Activated CD8-positive, alpha-beta memory T cell treated with anti-CD3 and anti-CD28 coated beads, Interleukin-2, amount 50 U/mL, for 4 hours (primary cell): Measurements from ENCODE around the gene XAF1.
"Not testable (repeated sequence)": the region's sequence is repeated elsewhere in the genome, so short reads cannot be mapped to it uniquely, and the experiment has no call there.

Experiments used
- DNase-seq: peaks from one replicate; pipeline ENCODE4 v3.0.0-alpha.2; 2020

The XAF1 gene

DNA sequence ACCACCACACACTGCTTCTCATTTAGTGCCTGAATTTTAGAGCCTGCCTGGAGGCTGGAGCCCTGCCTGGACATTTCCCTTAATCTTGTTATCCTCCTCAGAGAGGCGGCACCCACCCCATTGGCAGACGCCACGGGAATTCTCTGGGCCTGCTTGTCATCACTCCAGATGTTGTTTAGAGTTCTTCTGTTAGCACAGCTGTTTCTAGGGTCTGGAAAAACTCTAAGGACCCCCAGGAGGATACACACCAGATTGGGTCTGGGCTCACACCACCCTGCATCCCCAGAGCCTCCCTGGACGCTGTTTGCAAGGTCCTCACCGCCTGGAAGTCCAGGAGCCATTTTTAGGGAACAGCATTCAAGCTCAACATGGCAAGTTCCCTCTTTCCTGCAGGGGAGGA is 565 bp upstream of the XAF1 start:
- DNase-seq, result no peak

DNA sequence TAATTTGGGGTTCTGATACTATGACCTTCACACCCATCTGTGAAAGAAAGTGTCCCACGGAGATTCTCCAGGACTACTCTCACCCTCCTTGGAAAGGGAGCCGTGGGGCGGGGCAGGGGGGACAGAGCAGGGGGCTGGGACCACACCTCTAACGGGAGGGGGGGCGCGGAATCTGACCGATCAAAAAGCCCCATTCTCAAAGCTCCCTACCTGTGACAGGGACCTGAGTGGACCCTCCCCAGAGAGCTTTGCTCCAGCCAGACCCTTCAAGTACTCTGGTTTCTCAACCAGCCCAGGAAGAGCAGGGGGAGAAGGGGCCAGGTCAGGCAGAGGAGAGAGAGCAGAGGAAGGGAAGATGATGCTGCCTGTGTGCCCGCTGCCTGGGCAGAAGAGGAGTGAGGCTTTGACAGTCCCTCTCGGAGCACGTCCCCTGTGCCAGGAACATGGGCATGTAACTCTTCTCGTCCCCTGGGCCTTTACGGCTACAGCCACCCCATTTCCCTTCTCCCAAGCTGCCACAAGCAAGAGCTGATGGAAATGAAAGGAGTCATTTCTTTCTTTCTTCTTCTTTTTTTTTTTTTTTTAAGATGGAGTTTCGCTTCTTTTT is 682 bp downstream of the XAF1 start:
- no peak for DNase-seq

DNA sequence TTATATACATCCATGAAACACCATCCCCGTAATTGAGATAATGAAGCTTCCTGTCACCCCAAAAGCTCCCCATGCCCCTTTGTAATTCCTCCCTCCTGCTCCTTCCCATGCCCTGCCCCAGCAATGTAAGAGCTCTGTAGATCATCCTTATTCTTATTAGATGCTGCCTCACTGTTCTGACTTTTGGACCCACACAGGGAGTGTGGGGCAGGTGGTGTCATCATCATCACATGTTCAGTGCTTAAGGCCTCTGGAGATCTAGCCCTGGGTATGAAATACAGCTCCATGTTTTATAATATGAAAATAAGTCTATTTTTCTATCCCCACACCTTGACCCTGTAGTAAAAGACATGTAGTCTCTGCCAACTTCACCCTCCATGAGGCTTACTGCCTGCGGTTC is 1.9 kb downstream of the XAF1 start:
- no peak for DNase-seq

DNA sequence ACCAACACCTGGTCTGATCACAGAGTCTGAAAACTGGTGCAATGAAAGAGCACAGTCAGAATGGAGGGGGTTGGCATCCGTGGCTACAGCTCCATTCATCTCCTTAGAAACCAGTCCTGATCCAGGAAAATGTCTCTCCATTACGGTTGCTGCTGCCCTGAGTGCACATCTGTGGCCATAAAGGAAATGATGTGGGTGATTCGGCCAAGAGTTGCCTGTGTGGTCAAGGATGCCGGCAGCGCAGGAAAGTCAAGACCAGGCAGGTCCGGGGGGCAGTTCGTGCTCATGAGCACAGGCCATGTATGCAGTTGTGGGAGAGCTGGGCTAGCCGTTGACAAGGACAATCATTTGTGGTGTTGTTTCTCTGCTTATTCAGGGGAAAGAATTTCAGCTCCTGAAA is 5.9 kb downstream of the XAF1 start:
- DNase-seq, result no peak

DNA sequence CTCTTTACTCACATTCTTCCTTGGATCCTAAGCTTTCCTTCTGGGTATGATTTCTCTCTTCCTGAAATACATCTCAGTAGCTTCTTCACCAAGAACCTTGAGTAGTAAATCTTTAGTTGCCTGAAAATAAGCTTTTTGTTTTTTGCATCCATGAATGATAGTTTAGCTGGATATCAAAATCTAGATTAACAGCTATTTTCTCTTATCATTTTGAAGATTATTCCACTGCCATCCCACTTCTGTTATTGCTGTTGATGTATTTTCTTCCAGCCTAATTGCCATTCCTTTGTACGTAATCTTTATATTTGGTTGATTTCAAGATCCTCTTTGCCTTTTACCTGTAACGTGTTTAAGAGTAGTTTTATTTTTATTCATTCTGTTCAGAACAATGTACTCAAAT is 12.6 kb downstream of the XAF1 start:
- DNase-seq, result no peak

DNA sequence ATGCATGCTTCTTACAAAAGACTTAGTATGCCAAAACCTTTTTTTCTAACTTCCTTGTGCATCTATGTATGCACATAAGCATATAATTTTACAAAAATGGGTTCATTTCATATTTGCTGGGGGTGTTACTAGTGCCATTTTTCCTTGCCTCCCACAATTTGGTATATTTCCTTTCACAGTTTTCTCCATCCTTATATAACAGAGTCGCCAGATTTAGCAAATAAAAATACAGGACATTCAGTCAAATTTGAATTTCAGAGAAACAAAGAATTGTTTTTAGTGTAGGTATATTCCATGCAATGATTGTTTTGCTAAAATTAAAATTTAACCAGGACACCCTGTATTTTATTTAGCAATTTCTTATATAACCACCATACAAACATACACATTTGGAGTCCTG is 16.2 kb downstream of the XAF1 start:
- DNase-seq, result no peak

DNA sequence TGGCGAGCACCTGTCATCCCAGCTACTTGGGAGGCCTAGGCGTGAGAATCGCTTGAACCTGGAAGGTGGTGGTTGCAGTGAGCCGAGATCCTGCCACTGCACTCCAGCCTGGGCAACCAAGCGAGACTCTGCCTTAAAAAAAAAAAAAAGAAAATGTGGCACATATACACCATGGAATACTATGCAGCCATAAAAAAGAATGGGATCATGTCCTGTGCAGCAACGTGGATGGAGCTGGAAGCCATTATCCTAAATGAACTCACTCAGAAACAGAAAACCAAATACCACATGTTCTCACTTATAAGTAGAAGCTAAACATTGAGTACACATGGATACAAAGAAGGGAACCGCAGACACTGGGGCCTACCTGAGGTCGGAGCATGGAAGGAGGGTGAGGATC is 19.1 kb downstream of the XAF1 start:
- not testable (repeated sequence) for DNase-seq

DNA sequence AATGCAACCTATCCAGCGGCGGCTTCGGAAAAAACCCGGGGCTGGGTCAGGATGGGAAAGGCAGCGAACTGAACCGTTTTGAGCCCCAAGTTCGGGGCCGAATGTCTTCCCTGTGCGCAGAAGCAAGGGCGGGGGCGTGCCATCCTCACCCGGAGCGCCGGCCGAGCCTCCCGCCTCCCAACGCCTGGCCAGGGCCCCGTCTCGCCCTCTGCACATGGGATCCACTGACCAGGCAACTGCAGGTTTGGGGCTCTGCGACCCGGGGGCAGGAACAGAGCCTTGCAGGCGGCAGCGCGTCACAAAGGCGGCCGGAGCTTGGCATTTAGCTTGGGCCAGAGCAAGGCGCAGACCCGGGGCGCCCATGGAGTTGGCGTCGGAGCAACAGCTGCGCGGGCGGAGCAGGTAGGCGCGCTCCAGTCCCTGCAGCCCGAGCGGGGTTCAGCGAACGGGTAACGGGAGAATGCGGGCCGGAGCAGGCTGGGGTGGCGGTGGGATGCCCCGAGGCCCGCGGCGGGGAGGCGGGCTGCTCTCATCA is 20.1 kb downstream of the XAF1 start, which contains the start of gene FBXO39:
Gene FBXO39, plus strand, starts transcription at position 345 of the 535 bp plus-strand sequence. CDS start 3,654 bp downstream, outside the sequence.
- DNase-seq, result no peak

DNA sequence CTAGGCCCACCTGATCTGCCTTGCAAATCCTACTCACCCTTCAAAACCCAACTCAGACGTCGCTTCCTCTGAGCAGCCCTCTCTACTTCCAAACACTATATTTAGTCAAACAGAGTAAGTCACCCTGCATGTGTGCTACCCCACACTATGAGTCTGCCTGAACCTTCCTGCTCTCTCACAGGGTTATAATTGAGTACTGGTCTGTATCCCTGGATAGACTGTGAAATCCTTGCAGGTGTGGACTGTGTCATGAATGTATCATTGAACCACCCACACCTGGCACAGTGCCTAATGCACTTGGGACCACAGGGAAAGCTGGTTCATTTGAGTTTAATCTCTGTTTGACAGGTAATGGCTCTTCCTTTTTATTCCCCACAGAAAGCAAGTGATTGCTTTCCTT is 23.6 kb downstream of the XAF1 start:
- no peak for DNase-seq

DNA sequence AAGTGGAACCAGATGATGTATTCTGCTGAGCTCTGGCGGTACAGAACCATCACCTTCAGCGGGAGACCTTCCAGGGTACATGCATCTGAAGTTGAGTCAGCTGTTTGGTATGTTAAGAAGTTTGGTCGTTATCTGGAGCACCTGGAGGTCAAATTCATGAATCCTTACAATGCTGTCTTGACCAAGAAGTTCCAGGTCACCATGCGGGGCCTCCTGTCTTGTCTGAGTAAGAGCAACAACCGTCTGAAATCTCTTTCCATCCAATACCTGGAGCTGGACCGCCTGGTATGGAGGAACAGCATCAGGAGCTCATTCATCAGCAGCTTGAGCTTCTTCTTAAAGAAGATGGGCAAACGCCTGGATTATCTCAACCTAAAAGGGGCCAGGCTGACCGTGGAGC is 24.2 kb downstream of the XAF1 start:
- no peak for DNase-seq

DNA sequence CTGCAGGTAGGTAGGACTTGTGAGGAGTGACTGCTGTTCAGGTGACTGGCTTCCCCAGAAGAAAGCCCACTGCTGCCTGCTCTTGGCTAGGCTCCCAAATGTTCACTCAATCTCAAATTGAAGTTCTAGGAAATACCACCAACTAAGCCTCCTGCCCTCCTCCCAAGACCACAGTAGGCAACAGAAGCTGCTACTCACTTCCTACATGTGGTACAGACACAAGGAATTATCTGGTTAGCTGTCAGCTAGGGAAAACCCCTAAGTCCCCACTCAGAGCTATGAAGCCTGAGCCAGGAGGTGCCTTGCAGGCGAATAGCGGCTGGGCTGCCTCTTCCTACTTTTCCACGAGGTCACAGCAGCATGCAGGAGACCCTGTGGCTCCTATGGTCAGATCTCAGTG is 25.0 kb downstream of the XAF1 start:
- no peak for DNase-seq

DNA sequence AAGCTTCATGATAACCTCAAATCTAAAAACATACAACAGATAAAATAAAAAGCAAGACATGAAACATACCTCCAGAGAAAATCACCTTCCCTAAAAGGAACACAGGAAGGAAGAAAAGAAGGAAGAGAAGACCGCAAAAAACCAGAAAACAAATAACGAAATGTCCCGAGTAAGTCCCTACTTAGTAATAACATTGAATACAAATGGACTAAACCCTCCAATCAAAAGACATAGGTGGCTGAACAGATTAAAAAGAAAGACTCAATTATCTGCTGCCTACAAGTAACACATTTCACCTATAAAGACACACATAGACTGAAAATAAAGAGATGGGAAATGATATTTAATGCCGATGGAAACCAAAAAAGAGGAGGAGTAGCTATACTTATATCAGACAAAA is 26.4 kb downstream of the XAF1 start:
- no peak for DNase-seq

DNA sequence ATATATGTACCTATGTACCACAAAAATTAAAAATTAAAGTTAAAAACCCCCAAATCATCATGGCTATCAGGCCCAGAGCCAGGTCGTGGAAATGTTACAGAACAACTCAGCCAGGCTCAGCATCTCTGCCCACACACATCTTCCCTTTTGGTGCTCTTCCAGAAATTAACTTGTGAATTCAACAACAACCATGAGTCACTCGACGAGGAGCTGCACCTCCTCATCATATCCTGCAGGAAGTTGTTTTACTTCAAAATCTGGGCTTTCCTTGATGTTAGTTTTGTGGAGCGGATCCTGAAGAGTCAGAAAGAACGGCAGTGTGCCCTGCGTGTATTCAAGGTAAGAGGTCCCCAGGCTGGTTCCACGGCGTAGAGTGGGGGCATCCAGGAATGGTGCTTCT is 30.8 kb downstream of the XAF1 start:
- DNase-seq, result no peak

DNA sequence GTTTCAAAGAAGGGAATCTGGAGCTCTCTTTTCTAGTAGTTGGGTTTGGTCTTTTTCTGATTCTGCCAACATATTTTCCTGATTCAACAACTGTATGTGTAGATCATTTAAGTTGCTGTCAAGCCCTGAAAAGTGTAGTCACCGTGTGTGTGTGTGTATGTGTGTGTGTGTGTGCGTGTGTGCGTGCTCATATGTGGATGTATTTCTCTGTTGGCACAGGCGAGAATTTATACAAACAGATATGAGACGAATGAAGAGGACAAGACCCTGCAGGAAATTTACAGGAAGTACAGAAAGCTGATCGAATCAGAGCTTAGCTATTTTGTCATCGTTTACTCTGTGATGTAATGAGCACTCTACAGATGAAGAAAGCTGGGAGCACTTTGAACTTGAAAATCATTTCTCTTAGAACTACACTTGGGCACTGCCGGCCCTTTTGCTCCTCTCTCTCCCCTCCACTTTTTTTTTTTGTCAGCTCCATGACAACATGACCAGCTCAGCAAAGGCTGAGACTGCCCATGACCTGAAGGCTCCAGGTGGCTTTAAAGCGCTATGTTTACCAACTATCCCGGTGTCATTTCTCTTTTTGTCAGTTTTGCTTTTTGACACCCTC is 31.3 kb downstream of the XAF1 start:
- no peak for DNase-seq

DNA sequence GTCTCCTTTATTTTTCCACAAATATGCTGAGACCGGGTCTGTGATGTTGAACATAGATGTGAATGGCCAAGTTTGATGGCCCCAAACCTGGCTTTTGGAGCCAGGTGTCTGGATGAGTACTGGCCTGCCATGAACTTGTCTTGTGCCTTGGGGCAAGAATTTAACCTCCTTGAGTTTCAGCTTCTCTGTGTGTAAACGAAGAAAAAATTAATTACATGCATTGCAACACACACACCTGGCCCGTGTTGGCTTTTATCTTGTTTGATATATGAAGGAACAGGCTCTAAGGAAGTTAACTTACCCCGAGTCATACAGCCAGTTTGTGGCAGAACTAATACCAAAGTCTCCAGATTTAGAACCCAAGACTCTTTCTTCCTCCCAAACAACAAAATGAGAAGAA is 33.3 kb downstream of the XAF1 start:
- no peak for DNase-seq

DNA sequence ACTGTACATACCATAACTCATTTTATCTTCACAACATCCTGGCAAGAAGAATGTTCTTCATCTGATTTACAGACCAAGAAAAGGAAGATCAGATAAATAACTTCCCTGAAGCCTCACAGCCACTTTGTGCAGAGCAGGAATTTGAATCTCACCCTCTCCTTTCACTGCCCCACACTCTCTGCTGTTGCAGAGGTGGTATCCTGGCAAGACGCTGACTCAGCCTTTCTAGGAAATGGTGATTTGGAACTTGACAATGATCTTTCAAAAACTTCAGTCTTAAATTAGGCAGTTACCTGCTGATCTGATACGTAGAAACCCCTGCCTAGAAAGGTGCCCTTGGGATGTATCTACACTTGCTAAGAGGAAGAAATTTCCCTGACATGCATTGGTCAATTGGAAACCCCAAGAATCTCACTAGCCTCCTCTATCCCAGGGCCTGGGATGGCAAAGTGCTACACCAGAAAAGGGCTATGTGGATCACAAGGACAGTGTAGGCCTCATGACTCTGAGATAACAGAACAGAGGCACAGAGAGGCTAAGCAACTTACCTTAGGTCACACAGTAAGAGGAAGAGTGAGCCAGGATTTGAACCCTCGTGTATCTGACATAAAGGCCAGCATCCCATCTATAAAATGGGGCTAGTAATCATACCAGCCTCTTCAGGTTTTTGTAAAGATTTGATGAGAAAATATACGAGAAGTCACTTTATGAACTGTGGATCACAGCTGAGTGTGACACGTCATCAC is 38.1 kb downstream of the XAF1 start:
- DNase-seq, result no peak

DNA sequence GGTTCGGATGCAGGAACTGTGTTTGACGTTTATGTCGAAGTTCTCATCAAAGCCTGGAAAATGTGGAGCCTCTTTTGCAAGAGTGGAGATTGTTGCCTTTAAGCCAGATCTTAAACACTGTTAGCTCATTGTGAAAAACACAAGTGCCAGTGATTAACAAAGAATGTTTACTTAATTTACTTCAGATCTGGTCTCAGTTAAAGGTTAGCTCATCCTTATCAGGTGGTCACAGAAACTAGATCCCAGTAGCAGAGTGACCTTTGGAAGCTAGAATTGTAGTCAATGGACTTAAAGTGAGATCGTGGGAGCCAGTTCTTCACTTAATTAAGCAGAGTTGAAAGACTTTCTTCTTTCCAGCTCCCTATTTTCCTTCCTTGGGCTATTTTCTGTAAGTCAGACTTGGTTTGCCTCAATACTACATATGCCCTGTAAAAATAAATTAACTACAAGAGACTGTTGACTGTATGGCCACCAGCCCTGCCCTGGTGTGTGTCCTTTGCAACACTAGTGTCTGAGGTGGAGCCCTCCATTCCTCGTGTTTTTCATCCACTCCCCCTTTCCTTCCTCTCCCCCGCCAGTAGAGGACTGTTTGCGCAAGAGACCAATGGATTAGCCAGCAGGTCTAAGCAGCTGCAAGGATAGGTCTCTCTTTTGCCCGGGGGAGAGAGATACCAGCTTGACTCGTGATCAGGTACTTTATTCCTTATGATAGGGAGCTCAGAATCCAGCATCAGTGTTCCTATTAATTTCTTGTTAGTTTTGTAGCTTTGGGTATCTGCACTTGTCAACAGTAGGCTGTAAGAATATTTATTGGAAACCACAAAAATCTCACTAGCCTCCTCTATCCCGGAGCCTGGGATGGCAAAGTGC is 40.4 kb downstream of the XAF1 start:
- DNase-seq, result no peak

DNA sequence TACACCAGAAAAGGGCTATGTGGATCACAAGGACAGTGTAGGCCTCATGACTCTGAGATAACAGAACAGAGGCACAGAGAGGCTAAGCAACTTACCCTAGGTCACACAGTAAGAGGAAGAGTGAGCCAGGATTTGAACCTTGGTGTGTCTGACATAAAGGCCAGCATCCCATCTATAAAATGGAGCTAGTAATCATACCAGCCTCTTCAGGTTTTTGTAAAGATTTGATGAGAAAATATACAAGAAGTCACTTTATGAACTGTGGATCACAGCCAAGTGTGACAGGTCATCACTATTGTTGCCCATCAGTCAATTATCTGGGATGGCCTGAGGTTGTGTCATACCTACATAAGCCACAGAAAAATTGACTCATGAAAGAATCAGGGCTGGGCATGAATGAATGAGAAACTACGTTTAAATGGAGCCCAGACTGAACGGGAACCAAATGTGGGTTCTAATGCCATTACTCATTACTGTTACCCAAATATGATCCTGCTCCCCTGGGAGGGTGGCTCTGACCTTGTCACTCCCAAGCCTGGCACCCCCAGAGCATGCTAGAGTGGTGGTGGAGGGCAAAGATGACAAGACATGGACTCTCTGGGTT is 41.1 kb downstream of the XAF1 start:
- DNase-seq, result no peak

DNA sequence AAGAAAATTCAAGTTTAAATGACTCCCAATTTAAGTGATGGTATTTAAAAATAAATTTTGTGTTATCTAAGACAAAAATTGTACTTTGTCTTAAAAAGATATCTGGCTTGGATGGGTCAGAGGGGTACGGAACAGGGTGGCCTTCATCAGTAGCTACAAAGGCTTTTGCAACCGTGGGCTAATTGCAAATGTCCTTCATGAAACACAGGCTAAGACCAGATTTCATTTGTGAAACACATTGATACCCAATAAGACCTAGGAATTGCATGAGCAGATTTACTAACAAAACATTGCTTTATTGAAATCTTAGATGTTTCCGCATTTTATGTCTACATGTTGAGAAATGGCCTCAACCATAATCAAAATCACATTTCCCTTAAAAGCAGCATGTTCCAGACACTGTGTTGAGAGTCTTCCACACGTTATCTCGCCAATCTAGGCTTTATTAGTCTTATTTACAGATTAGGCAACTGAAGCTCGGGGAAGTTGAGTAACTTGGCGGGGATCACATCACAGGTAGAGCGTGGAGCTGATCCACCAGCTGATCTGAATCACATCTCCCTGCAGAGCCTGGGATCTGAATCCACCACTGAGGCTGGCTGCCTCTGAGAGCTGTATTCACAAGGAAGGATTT is 42.0 kb downstream of the XAF1 start:
- no peak for DNase-seq

DNA sequence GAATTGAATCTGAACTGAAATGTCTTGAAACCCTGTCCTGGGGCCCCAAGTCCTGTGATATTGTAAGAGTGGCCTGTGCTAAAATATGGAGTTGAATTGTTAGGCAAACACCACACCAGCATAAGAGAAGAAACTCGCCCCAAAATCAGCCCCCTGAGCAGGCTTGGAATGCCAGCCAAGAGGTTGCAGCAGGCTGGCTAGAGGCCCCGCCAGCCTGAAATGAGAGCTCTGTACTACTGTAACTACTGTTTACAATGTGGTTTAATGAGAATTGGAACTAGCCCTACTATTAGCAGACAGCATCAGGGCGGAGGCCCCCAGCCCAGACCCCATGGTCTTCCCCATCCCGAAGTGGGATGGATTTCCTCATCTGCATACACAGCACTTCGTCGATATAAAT is 43.9 kb downstream of the XAF1 start:
- DNase-seq, result no peak

DNA sequence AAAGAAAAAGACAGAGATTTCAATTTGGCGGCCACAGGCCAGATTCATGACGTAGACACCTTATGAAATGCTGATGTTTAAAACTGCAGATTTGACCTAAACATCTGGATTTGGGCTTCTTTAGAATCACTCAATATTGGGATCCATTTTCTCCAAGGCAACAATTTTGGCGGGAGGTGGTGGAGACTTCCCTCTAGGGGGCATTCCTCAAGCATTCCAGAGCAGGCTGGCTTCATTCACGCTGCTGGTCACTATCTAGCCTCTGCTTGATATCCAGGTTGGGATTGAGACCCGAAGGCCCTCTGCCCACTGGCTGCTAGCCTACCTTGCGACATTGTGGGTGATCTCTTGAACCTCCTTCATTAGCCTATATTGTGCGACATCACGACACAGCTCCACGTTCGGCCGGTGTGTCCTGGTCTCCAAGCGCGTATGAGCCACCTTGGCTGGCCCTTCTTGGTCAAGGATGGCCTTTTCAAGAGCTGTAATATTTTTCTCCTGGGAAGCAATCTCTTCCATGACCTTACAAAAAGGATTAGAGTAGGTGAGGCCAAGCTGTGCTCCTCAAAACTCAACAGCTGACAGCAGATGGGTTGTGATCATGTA is 44.7 kb downstream of the XAF1 start:
- no peak for DNase-seq

DNA sequence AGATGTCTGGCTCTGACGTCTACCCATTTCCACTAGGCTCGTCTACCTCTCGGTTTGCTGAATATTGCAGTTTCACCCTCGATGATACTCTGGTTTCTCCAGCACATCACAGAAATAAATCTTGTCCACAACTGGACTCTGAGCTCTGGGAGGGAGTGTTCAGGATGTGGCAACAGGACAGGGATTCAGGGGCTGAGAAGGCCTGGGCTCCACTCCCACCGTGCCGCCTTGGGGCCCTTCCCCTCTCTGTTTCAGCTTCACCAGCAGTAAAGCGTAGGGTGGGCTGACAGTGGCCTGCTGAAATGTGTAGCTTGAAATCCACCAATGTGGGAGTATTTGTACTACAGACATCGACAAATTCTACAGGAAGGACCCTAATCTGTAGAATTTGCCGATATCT is 55.7 kb downstream of the XAF1 start:
- no peak for DNase-seq
